GM12864 (cell line): ENCODE data around the gene MICU1.
A peak's percentile ranks its signal among the peaks of the same experiment; 100 is the strongest.
"Not testable (repeated sequence)": the region's sequence is repeated elsewhere in the genome, so short reads cannot be mapped to it uniquely, and the experiment has no call there.

Source experiments
- DNase-seq: peaks from one replicate; pipeline ENCODE4 v3.0.0-alpha.2; 2011; ENCODE audit warnings: low read depth
- H3K4me3 ChIP-seq: 2 replicates; pipeline ENCODE4 v1.5.1; 2011; ENCODE audit warnings: mild to moderate bottlenecking, low read depth, low read length, control low read depth
- TF ChIP-seq, protein P1 (sequence below): IDR thresholded peaks from 2 replicates; pipeline ENCODE4 v1.5.1; 2011; ENCODE audit warnings: low read depth, mild to moderate bottlenecking, moderate library complexity, low read length, control low read depth, inconsistent platforms; ENCODE audit errors: missing control alignments

Gene MICU1

DNA sequence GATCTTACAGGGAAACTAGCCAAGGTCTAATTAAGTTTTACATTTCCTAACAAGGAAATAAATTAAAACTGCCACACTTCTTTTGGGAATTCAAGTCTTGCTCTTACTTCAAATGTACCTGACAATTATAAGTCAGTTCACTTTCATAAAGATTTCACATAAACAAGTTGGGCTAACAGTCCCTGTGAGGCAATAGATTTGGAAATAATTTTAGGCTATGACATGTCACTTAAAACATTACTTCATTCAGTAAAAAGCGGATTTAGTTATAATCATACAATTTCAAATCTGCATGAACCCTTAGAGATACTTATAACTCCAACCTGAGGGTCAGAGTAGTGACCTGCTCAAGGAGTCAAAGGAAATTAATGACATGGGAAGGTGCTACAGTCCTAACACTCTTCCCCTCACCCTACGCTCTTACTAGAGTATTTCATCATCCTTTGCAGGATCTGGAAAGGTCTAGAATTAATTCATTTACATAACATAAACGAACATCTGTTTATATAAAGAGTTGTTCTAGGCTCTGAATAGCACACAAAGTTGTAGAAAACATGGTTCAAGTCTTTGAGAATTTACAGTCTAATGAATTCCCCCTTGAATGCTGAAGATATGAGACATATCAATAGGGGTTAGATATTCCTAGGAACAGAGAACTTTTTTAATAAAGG lies 238.8 kb downstream of the MICU1 start:
- TF ChIP-seq, protein P1, sequence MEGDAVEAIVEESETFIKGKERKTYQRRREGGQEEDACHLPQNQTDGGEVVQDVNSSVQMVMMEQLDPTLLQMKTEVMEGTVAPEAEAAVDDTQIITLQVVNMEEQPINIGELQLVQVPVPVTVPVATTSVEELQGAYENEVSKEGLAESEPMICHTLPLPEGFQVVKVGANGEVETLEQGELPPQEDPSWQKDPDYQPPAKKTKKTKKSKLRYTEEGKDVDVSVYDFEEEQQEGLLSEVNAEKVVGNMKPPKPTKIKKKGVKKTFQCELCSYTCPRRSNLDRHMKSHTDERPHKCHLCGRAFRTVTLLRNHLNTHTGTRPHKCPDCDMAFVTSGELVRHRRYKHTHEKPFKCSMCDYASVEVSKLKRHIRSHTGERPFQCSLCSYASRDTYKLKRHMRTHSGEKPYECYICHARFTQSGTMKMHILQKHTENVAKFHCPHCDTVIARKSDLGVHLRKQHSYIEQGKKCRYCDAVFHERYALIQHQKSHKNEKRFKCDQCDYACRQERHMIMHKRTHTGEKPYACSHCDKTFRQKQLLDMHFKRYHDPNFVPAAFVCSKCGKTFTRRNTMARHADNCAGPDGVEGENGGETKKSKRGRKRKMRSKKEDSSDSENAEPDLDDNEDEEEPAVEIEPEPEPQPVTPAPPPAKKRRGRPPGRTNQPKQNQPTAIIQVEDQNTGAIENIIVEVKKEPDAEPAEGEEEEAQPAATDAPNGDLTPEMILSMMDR, result no peak
- no peak overlapping the region for H3K4me3 ChIP-seq
- no peak for DNase-seq

DNA sequence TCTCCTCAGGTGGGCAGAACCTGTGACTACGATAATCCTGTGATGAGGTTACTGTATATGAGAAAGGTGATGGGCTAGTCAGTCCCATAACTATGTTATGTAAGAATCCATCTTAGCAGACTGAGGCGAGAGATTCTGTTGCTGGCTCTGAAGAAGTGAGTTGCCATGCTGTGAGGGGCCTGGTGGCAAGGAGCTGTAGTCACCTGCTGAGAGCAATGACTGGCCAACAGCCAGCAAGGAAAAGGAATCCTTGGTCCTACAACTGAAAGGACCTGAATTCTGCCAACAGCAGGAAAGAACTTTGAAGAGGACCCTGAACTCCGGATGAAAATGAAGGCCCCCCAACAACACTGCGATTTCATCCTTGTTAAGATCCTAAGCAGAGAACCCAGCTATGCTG lies 240.2 kb downstream of the MICU1 start:
- no peak overlapping the region for H3K4me3 ChIP-seq
- TF ChIP-seq, protein P1, result no peak
- DNase-seq, result no peak

DNA sequence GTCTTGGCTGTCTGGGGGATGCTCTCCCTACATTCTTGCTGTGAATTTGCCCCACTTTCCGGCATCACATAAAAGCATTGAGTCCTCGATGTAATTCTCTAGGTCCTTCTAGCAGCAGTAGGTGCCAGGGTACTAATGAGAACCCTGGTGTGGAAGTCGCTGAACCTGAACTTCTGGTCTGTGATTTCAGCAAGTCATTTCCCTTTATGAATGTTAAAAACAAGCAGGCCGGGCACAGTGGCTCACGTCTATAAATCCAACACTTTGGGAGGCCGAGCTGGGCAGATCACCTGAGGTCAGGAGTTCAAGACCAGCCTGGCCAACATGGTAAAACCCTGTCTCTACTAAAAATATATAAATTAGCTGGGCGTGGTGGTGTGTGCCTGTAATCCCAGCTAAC lies 240.9 kb downstream of the MICU1 start:
- DNase-seq, H3K4me3 ChIP-seq: not testable (repeated sequence)

DNA sequence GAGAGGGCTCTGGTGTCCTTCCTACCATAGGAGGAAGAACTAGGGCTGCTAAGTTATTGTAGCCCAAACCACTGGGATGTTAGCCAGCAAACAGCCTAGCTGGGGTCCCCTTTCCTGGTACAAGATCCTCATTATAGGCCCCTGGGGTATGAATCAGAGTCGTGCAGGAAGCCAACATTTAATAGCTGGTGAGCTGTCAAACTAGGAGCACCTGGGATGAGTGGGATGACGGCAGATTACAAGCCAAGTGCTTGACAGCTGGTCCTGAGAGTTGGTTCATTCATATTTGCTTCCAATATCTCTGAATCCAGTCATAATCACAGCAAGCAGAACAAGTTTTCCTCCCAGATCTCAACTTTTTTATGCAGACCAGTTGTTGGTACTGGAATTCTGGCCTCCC lies 246.1 kb downstream of the MICU1 start:
- TF ChIP-seq, protein P1, result no peak
- no peak for DNase-seq
- no peak overlapping the region for H3K4me3 ChIP-seq

DNA sequence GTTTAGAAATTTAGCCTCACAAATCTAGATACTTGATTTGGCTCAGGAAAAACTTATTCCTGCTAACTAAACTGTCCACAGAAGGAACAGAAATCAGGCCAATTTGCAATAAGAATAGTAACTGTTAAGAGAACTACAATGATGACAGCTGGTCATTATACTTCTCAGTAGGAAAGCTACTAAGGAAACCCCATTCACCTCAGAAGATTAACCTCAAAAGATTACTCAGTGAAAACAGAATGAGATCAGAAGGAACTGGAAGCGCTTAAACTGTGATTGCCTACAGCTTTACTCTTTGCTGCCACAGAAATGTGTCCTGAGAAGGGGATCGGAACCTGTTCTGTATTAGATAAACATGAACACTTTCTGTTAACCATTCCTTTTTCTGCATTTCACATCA lies 246.8 kb downstream of the MICU1 start:
- H3K4me3 ChIP-seq, result no peak overlapping the region
- DNase-seq, result no peak
- TF ChIP-seq, protein P1, result no peak

DNA sequence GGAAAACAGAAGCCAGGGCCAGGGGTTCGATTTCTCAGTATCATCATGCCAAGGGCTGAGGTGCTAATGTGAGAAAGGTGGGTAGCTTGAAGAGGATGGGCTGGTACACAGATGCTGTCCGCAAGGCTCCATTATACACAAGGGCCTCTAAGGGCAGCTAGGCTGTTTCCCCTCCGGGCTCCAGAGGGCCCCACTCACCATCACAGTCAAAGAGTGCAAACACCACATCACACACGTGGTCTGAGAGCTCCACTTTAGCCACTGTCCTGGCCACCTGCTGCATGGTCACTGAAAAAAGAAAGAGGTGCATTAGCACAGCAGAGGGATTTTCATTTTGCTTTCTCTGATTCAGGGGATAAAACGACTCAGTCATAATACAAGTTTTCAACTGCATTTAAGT lies 250.3 kb downstream of the MICU1 start:
- no peak overlapping the region for H3K4me3 ChIP-seq
- TF ChIP-seq, protein P1, result peak; percentile 20
- no peak for DNase-seq

DNA sequence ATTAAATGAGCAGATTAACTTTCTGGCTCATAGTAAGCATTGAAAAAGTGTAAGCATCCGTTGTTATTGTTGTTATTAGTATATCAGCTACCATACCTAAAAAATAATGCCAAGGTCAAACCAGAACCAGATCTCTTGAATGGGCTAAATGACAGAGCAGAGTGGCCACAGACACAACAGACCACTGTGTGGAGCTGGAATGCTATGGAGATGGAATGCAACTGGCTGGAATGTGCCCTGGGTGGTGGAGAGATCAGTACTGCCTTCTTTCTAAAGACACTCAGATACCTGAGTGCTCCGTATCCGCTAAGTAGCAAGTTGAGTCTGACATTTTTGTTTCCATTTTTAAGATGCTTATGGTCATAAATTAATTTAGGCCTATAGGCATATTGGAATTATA lies 250.7 kb downstream of the MICU1 start:
- no peak for DNase-seq
- H3K4me3 ChIP-seq, result no peak overlapping the region
- TF ChIP-seq, protein P1, result no peak
